A549 treated with ZK216348 at 1 μM for 4 hours (cell line): Measurements from ENCODE around the gene MFAP5. TPM values are rescaled to one million over a fixed set of nuclear protein-coding genes. Genes with fewer than 3 reads are reported as not detected.

Experiments used
- total RNA-seq: library from RNA; stranded (reverse); fragments of 200-300 nt; extraction: Qiagen RNA extraction; gene quantifications from 5 replicates; pipeline ENCODE4 v1.2.3, GENCODE V29; 2022; ENCODE audit warnings: low read depth

MFAP5 gene
- total RNA-seq = 0.14 TPM in 1 of 5 replicates, not detected in the others

GRCh38 chr12:8662593-8662992 is at the start of gene MFAP5:
MFAP5 (minus strand) TSS chr12:8662826; CDS start chr12:8662104, 722 bp downstream.

GRCh38 chr12:8697476-8698131 is 35.0 kb upstream of the MFAP5 start, which contains the start of gene RIMKLB:
RIMKLB (plus strand) TSS chr12:8697991; CDS start chr12:8713867, 15,876 bp downstream.

GRCh38 chr12:8612629-8613028 is 50.0 kb downstream of the MFAP5 start, which contains the start of gene AICDA:
AICDA (minus strand) TSS chr12:8612859; CDS start chr12:8612767, 92 bp downstream.

Other genes with a start within 250 kb of the MFAP5 start
- gene CLEC6A, start 206.9 kb downstream of the MFAP5 start, total RNA-seq = not detected in 5 replicates
- not detected in 5 replicates for gene CLEC4D, start 149.3 kb downstream of the MFAP5 start, total RNA-seq
- gene CLEC4E, start 121.9 kb downstream of the MFAP5 start, total RNA-seq = 0.11 to 0.68 TPM (median 0.26 TPM) in 3 of 5 replicates, not detected in the others
- 0.12 to 0.31 TPM (median 0.22 TPM) in 4 of 5 replicates, not detected in the other for gene AICDA, start 50.0 kb downstream of the MFAP5 start, total RNA-seq
- 17.0 to 20.8 TPM (median 20.0 TPM) in 5 replicates for gene RIMKLB, start 35.2 kb upstream of the MFAP5 start, total RNA-seq
- gene A2ML1, start 159.8 kb upstream of the MFAP5 start, total RNA-seq = not detected in 5 replicates